Urothelium cell line (cell line): ENCODE data around the gene CYP2C9.
A peak's percentile ranks its signal among the peaks of the same experiment; 100 is the strongest.
"Not testable (repeated sequence)": the region's sequence is repeated elsewhere in the genome, so short reads cannot be mapped to it uniquely, and the experiment has no call there.

Experiments used
- DNase-seq: peaks from one replicate; pipeline ENCODE4 v3.0.0; 2011; ENCODE audit warnings: low spot score, mixed read lengths
- FAIRE-seq: peaks from 2 replicates; lab custom pipeline; 2011; peaks lifted over from hg19 to GRCh38; lab: Jason Lieb, UNC

Gene CYP2C9

DNA sequence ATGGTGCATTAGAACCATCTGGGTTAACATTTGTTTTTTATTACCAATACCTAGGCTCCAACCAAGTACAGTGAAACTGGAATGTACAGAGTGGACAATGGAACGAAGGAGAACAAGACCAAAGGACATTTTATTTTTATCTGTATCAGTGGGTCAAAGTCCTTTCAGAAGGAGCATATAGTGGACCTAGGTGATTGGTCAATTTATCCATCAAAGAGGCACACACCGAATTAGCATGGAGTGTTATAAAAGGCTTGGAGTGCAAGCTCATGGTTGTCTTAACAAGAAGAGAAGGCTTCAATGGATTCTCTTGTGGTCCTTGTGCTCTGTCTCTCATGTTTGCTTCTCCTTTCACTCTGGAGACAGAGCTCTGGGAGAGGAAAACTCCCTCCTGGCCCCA, at the start of gene CYP2C9:
TSS of gene CYP2C9 (plus strand) at position 276 of the 400 bp plus-strand sequence. CDS start at position 301, 25 bp downstream.
- DNase-seq (no peak), FAIRE-seq (no peak)

- FAIRE-seq, result no peak
- no peak for DNase-seq
Measured at GRCh38 chr10:94889123-94889522, 49.3 kb upstream of the CYP2C9 start.

DNA sequence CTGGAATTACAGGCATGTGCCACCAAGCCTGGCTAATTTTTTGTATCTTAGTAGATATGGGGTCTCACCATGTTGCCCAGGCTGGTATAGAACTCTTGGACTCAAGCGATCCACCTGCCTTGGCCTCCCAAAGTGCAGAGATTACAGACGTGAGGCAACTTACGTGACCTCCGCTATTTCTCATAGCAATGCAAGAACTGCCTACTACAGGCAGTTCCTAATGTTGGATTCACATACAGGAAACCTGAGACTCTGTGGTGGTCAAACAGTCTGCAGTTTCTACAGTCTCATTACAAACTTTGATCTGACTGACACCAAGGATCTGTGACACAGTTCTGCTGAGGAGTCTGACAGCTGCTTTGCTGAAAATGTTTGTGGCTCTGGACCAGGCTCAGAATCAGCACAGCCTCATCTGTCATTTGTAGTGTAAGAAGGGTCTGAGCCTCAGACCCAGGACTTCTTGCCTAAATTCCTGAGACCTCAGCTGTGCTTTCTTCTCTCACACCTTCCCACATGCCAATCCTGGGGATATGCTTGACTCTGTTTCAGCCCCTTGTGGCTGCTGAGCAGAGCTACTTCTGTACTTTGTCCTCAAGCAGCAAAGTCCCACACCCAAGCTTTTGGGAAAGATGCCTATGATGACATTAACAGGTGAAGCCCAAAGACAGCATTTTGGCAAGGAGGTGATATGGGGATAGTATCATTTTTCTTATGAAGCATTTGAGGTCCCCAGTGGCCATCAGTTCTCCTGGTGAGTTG, 48.0 kb upstream of the CYP2C9 start:
- FAIRE-seq (no peak), DNase-seq (no peak)

- not testable (repeated sequence) for DNase-seq, FAIRE-seq
Measured at GRCh38 chr10:94898414-94898813, 40.0 kb upstream of the CYP2C9 start.

- no peak for DNase-seq
- FAIRE-seq, result no peak
Measured at GRCh38 chr10:94902080-94902479, 36.4 kb upstream of the CYP2C9 start.

GRCh38 chr10:94902570-94902969, 35.9 kb upstream of the CYP2C9 start:
- DNase-seq, result no peak
- FAIRE-seq, result no peak

DNA sequence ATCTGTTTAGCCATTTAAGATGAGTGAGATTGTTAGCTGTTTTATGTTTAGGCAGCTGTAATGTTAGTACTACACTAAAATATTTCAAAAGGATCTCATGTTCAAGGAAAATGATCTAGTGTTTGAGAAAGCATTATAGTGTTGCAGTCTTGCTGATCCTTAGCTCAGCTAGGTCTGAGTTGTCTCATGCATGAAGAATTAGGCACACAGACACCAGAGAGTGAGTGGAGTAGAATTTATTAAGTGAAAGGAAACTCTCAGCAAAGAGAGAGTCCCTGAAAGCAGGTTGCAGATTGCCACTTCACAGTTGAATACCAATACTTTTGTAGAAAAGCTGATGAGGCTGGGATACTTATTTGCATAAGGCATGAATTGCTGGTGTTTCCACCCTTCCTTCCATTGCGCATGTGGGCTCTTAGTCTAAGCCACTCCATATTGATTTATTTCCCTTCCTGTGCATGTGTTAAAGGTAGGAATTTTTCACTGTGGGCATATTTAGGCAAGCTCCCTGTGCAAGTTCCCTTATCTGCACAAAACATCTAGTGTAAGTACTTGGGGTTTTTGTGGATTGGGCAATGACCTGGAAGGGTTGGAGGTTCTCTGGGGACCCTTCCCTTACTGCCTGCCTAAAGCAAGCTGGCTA, 33.8 kb upstream of the CYP2C9 start:
- not testable (repeated sequence) for DNase-seq, FAIRE-seq

GRCh38 chr10:94916423-94916822, 22.0 kb upstream of the CYP2C9 start:
- no peak for DNase-seq
- FAIRE-seq, result no peak

DNA sequence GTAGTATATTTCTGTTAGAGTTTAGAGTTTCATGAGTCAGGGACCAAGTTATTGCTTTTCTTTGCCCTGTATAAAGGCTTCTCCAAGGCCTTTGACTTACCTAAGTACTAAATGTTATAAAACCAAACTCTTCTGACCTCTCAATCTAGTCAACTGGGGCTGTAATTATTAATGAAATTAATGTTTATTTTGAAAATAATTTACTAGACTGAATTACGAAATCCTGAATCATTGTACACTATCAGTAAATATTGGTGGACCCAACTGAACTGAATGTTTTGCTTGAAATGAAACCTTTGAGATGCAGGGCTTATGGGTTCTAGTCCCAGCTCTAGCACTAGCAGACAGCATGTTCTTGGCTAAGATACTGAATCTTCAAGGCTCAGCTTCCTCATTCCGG, 1.7 kb upstream of the CYP2C9 start:
- FAIRE-seq (no peak), DNase-seq (no peak)

DNA sequence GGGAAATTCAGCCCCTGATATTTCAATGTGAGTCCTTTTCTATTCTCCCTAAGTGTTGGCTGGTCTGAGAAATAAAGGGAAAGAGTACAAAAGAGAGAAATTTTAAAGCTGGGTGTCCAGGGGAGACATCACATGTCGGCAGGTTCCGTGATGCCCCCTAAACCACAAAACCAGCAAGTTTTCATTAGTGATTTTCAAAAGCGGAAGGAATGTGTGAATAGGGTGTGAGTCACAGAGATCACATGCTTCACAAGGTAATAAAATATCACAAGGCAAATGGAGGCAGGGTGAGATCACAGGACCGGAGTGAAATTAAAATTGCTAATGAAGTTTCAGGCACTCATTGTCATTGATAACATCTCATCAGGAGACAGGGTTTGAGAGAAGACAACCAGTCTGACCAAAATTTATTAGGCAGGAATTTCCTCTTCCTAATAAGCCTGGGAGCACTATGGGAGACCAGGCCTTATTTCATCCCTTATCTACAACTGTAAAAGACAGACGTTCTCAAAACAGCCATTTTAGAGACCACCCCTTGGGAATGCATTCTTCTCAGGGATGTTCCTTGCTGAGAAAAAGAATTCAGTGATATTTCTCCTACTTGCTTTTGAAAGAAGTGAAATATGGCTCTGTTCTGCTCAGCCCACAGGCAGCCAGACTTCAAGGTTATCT, 5.1 kb downstream of the CYP2C9 start:
- FAIRE-seq, result not testable (repeated sequence)

GRCh38 chr10:94946181-94946580, 7.7 kb downstream of the CYP2C9 start:
- DNase-seq, FAIRE-seq: not testable (repeated sequence)

More for the DNA sequence above, 5.1 kb downstream of the CYP2C9 start:
- not testable (repeated sequence) for DNase-seq

GRCh38 chr10:94963901-94964300, 25.4 kb downstream of the CYP2C9 start:
- FAIRE-seq, result no peak
- peak; percentile 30 for DNase-seq

- FAIRE-seq (no peak), DNase-seq (no peak)
Measured at GRCh38 chr10:94983555-94983954, 45.1 kb downstream of the CYP2C9 start.

DNA sequence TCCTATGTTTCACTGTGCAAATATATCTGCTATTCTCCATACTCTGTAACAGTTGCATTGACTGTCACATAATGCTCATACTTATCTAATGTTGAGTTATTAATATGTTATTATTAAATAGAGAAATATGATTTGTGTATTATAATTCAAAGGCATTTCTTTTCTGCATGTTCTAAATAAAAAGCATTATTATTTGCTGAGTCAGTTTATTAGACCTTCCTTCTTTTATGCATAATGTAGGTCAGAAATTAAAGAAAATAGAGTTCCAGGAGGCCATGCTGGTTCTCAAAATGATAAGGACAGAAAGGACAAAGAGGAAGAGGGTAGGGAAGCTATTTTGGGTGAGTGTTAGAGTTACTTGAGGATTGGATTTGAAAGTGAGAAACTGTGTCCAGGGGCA, 50.7 kb downstream of the CYP2C9 start:
- DNase-seq (no peak), FAIRE-seq (no peak)

GRCh38 chr10:94991243-94991888, 52.9 kb downstream of the CYP2C9 start:
- DNase-seq, result peak; percentile 11
- peak; percentile 30 for FAIRE-seq

GRCh38 chr10:94992811-94993210, 54.4 kb downstream of the CYP2C9 start:
- peak; percentile 17 for DNase-seq
- FAIRE-seq, result peak; percentile 35

- DNase-seq (no peak), FAIRE-seq (no peak)
Measured at GRCh38 chr10:94997741-94998174, 59.3 kb downstream of the CYP2C9 start.

DNA sequence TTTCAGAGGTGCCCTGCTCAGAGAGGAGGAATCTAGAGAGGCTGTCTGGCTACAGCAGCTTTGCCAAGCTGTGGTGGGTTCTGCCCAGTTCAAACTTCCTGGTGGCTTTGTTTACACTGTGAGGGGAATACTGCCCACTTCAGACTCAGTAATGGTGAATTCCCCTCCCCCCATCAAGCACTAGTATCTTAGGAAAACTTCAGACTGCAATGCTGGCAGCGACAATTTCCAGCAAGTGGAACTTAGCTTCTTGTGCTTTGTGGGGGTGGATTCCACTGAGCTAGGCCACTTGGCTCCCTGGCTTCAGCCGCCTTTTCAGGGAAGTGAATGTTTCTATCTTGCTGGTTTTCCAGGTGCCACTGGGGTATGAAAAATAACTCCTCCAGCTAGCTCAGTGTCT, 88.0 kb downstream of the CYP2C9 start:
- DNase-seq (no peak), FAIRE-seq (no peak)

DNA sequence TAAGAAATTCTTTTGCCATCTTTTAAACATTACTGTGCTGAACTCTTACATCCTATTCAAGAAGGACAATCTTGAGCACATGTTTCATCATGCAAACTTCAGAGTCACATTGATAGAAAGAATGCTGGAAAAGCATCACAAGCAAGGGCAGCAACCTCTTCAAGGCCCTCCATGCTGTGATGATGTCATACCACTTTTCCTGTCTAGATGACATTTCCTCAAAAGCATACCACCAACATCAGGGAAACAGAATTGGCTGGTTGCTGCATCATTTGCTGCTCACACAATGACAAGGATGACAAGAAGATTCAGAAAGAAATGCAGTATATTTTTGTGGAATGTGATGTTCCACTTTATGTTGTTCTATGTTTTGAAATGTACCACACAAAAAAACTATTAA, 93.2 kb downstream of the CYP2C9 start:
- DNase-seq (no peak), FAIRE-seq (no peak)

DNA sequence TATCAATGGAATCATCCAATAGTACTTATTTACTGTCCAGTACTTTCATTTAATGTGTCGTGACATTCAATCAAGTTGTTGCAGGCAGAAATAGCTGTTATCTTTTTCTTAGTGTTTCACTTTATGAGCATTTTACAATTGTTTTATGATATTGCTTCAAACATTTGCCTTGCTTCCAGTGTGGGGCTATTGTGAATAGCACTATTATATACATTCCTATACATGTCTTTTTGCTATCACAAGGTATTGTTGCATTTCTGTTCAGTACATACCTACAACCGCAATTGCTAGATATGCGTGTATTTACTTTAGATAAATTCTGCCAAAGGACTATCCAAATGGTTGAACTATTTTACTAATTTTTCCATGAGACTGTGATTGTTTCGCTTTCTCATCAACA, 95.9 kb downstream of the CYP2C9 start:
- FAIRE-seq, result no peak
- no peak for DNase-seq
